ENCODE data around the gene DMP1. TPM values are rescaled to one million over a fixed set of nuclear protein-coding genes. Genes with fewer than 3 reads are reported as not detected.

Gene DMP1
- total and polyA plus RNA-seq, 2 of the 13 experiments (the other 11 are each of a cell fraction or from before 2014, with no cell fraction given): not detected

DNA sequence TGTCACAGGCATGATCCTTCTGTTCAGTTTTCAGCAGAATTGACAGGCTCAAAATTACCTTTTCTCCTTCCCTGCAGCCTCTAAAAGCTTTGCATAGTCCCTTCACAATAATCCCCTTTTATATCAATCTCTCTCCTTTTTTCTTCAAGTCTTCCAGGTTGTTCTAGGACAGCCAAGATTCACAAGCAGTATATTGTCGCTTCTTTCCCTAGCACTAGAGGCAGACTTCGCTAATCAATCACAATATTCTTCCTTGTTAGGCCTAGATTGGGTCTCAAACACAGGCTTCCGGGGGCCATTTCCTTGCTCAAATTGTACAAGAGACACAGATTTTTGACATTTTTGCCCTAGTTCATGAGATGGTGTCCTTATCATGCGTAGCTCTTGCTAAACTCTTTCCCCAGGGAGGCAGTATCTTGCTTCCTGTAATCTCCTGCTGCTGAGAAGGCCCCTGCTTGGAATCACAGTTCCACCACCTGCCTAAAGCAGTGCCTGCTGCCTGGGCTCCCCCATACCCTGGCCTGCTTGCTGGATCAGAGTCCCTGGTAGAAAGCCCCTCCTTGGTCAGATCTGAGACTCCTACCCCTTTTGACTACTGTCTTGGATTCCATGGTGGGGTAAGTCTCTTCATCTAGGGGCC lies 57.3 kb downstream of the DMP1 start:
- no peak overlapping the region for H3K4me2 ChIP-seq (ENCODE audit: low read depth, low read length)
- BruUV-seq (replicated peaks): no TSS peak
- DNase-seq (ENCODE audit: low spot score) (no peak), ATAC-seq (no peak), FAIRE-seq (no peak)
- 1% methylated on average over 4 of the region's 4 CpGs for WGBS (ENCODE audit: low lambda C conversion rate)
- H3K79me2 ChIP-seq (ENCODE audit: insufficient read depth, low read length): no peaks in the 10 kb centered on the region
- peaks cover 0 to 10% of the 10 kb centered on the region in 2 experiments; a peak in 2 of 5 replicates for H3K27me3 ChIP-seq (ENCODE audit: control insufficient read depth in 1 of 2, insufficient read depth in 2 of 2, low read length in 2 of 2)
- H3K27ac ChIP-seq (ENCODE audit: extremely low read length, insufficient read depth, low read length): no peak overlapping the region
- POLR2A ChIA-PET: no interaction called here
- TF ChIP-seq, protein P1, sequence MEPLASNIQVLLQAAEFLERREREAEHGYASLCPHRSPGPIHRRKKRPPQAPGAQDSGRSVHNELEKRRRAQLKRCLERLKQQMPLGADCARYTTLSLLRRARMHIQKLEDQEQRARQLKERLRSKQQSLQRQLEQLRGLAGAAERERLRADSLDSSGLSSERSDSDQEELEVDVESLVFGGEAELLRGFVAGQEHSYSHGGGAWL (CRISPR knock-in tag; IDR thresholded peaks at IDR 0.05): no peak
- TF ChIP-seq ZSCAN31 (CRISPR knock-in tag; IDR thresholded peaks at IDR 0.05; ENCODE audit: low read depth) (no peak), SMYD3 (CRISPR knock-in tag; IDR thresholded peaks at IDR 0.05) (no peak), ZBTB20 (CRISPR knock-in tag; IDR thresholded peaks at IDR 0.05; ENCODE audit: borderline replicate concordance, low read depth) (no peak), ZNF282 (IDR thresholded peaks at IDR 0.05; ENCODE audit: partially characterized antibody) (no peak), SNRNP70 (IDR thresholded peaks at IDR 0.05; ENCODE audit: low read depth, low read length) (no peak), ATF1 (CRISPR knock-in tag; IDR thresholded peaks at IDR 0.05) (no peak), XRCC5 (optimal IDR thresholded peaks at IDR 0.05; ENCODE audit: low read length) (no peak), ZNF83 (CRISPR knock-in tag; IDR thresholded peaks at IDR 0.05; ENCODE audit: borderline replicate concordance) (no peak), MTF1 (CRISPR knock-in tag; IDR thresholded peaks at IDR 0.05) (no peak), FOXK2 (IDR thresholded peaks at IDR 0.05) (no peak), ZNF468 (CRISPR knock-in tag; IDR thresholded peaks at IDR 0.05) (no peak)
- TF ChIP-seq, protein P2, sequence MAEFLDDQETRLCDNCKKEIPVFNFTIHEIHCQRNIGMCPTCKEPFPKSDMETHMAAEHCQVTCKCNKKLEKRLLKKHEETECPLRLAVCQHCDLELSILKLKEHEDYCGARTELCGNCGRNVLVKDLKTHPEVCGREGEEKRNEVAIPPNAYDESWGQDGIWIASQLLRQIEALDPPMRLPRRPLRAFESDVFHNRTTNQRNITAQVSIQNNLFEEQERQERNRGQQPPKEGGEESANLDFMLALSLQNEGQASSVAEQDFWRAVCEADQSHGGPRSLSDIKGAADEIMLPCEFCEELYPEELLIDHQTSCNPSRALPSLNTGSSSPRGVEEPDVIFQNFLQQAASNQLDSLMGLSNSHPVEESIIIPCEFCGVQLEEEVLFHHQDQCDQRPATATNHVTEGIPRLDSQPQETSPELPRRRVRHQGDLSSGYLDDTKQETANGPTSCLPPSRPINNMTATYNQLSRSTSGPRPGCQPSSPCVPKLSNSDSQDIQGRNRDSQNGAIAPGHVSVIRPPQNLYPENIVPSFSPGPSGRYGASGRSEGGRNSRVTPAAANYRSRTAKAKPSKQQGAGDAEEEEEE (CRISPR knock-in tag; IDR thresholded peaks at IDR 0.05; ENCODE audit: borderline replicate concordance): no peak
- TF ChIP-seq, protein P3, sequence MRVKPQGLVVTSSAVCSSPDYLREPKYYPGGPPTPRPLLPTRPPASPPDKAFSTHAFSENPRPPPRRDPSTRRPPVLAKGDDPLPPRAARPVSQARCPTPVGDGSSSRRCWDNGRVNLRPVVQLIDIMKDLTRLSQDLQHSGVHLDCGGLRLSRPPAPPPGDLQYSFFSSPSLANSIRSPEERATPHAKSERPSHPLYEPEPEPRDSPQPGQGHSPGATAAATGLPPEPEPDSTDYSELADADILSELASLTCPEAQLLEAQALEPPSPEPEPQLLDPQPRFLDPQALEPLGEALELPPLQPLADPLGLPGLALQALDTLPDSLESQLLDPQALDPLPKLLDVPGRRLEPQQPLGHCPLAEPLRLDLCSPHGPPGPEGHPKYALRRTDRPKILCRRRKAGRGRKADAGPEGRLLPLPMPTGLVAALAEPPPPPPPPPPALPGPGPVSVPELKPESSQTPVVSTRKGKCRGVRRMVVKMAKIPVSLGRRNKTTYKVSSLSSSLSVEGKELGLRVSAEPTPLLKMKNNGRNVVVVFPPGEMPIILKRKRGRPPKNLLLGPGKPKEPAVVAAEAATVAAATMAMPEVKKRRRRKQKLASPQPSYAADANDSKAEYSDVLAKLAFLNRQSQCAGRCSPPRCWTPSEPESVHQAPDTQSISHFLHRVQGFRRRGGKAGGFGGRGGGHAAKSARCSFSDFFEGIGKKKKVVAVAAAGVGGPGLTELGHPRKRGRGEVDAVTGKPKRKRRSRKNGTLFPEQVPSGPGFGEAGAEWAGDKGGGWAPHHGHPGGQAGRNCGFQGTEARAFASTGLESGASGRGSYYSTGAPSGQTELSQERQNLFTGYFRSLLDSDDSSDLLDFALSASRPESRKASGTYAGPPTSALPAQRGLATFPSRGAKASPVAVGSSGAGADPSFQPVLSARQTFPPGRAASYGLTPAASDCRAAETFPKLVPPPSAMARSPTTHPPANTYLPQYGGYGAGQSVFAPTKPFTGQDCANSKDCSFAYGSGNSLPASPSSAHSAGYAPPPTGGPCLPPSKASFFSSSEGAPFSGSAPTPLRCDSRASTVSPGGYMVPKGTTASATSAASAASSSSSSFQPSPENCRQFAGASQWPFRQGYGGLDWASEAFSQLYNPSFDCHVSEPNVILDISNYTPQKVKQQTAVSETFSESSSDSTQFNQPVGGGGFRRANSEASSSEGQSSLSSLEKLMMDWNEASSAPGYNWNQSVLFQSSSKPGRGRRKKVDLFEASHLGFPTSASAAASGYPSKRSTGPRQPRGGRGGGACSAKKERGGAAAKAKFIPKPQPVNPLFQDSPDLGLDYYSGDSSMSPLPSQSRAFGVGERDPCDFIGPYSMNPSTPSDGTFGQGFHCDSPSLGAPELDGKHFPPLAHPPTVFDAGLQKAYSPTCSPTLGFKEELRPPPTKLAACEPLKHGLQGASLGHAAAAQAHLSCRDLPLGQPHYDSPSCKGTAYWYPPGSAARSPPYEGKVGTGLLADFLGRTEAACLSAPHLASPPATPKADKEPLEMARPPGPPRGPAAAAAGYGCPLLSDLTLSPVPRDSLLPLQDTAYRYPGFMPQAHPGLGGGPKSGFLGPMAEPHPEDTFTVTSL (CRISPR knock-in tag; IDR thresholded peaks at IDR 0.05; ENCODE audit: borderline replicate concordance): no peak
- no peaks in the 10 kb centered on the region for H3K36me3 ChIP-seq (replicated peaks in 1 of 2; ENCODE audit: control insufficient read depth in 1 of 2, insufficient read depth in 2 of 2, low read length in 2 of 2)
- no peak overlapping the region for H2AFZ ChIP-seq (ENCODE audit: low read length)
- no peaks in the 10 kb centered on the region for H3K9me3 ChIP-seq (ENCODE audit: low read length)
- intact Hi-C loops (cut with micrococcal nuclease; ENCODE audit: unreplicated experiment) (no loop called here), in situ Hi-C loops (cut with HindIII; ENCODE audit: extremely low pct_ligation_motif_present, low pct_unique_long_range_greater_than_20kb) (no loop called here)
- no peaks in the 10 kb centered on the region for H3K4me1 ChIP-seq (ENCODE audit: insufficient read depth, low read length)
- no peaks in the 10 kb centered on the region for H4K20me1 ChIP-seq (ENCODE audit: insufficient read depth, low read length)
- CTCF ChIA-PET (ENCODE audit: low intra/inter-chr PET ratio, low total read pairs): no interaction called here
- H3K4me3 ChIP-seq (replicated peaks in 1 of 3; ENCODE audit: insufficient read depth in 1 of 3, low read depth in 2 of 3, low read length in 3 of 3): no peak overlapping the region
- H3K9ac ChIP-seq (ENCODE audit: insufficient read depth, low read depth, low read length): no peak overlapping the region
